Measurements from ENCODE around the gene REM2. TPM values are rescaled to one million over a fixed set of nuclear protein-coding genes. Genes with fewer than 3 reads are reported as not detected.

Gene REM2
- total and polyA plus RNA-seq, 4 donors: 0.08 to 0.14 (median 0.11) TPM; not detected in 1

- no peak overlapping the region for H3K27ac ChIP-seq (ENCODE audit: low read depth in 1 of 2, low read length in 2 of 2)
These were observed 5.0 kb downstream of the REM2 start for GRCh38 chr14:22887990-22888378.

GRCh38 chr14:22888662-22889061, 5.6 kb downstream of the REM2 start:
- H3K27ac ChIP-seq (ENCODE audit: low read depth in 1 of 2, low read length in 2 of 2): no peak overlapping the region

More at GRCh38 chr14:22887990-22888378, 5.0 kb downstream of the REM2 start:
- Histone ChIP-seq H3K27me3 (ENCODE audit: control insufficient read depth in 4 of 4, insufficient read depth in 4 of 4, low read length in 3 of 4) (no peaks in the 10 kb centered on the region), H3K9me3 (ENCODE audit: control insufficient read depth in 4 of 4, low read length in 3 of 4) (no peaks in the 10 kb centered on the region), H3K4me3 (ENCODE audit: low read depth in 1 of 3, low read length in 3 of 3) (no peak overlapping the region), H3K9ac (ENCODE audit: low read depth in 1 of 2, low read length in 2 of 2) (no peak overlapping the region), H3K4me1 (ENCODE audit: control insufficient read depth in 4 of 4, insufficient read depth in 4 of 4, low read length in 3 of 4) (peaks cover 0 to 4% (median under 1%) of the 10 kb centered on the region in 4 donors), H3K36me3 (ENCODE audit: control insufficient read depth in 4 of 4, insufficient read depth in 3 of 4, low read depth in 1 of 4, low read length in 3 of 4) (no peaks in the 10 kb centered on the region)
- DNase-seq (ENCODE audit: low spot score): no peak
- 87% methylated on average over 5 of the region's 5 CpGs for WGBS
- no peak for TF ChIP-seq MAX (IDR thresholded peaks at IDR 0.05)
- TF ChIP-seq EGR1 (IDR thresholded peaks at IDR 0.05; ENCODE audit: low read depth in 2 of 2): no peak
- TF ChIP-seq HNF4A (conservative IDR thresholded peaks at IDR 0.05): no peak
- no peak for TF ChIP-seq NR2F2 (IDR thresholded peaks at IDR 0.05)
- TF ChIP-seq SP1 (IDR thresholded peaks at IDR 0.05): no peak
- TF ChIP-seq ATF3 (IDR thresholded peaks at IDR 0.05): no peak
- TF ChIP-seq RXRA (IDR thresholded peaks at IDR 0.05): no peak
- TF ChIP-seq HNF4G (IDR thresholded peaks at IDR 0.05): no peak
- TF ChIP-seq FOXA1 (IDR thresholded peaks at IDR 0.05): no peak
- no peak for TF ChIP-seq FOXA2 (IDR thresholded peaks at IDR 0.05)

More at GRCh38 chr14:22888662-22889061, 5.6 kb downstream of the REM2 start:
- H3K4me1 ChIP-seq (ENCODE audit: control insufficient read depth in 4 of 4, insufficient read depth in 4 of 4, low read length in 3 of 4): peaks cover 0 to 4% (median under 1%) of the 10 kb centered on the region in 4 donors
- no peaks in the 10 kb centered on the region for H3K9me3 ChIP-seq (ENCODE audit: control insufficient read depth in 4 of 4, low read length in 3 of 4)
- H3K9ac ChIP-seq (ENCODE audit: low read depth in 1 of 2, low read length in 2 of 2): no peak overlapping the region
- no peak overlapping the region for H3K4me3 ChIP-seq (ENCODE audit: low read depth in 1 of 3, low read length in 3 of 3)
- WGBS: 84% methylated on average over 4 of the region's 4 CpGs
- TF ChIP-seq HNF4A (conservative IDR thresholded peaks at IDR 0.05) (no peak), JUND (IDR thresholded peaks at IDR 0.05) (no peak), REST (IDR thresholded peaks at IDR 0.05) (no peak), GABPA (IDR thresholded peaks at IDR 0.05 in 1 of 2, conservative IDR thresholded peaks at IDR 0.05 in 1 of 2) (no peak), ATF3 (IDR thresholded peaks at IDR 0.05) (no peak), RAD21 (IDR thresholded peaks at IDR 0.05) (no peak), RXRA (IDR thresholded peaks at IDR 0.05) (no peak), FOXA1 (IDR thresholded peaks at IDR 0.05) (no peak), EGR1 (IDR thresholded peaks at IDR 0.05; ENCODE audit: low read depth in 2 of 2) (no peak), HNF4G (IDR thresholded peaks at IDR 0.05) (no peak), YY1 (IDR thresholded peaks at IDR 0.05) (no peak), NR2F2 (IDR thresholded peaks at IDR 0.05) (no peak), MAX (IDR thresholded peaks at IDR 0.05) (no peak), CTCF (IDR thresholded peaks at IDR 0.05; ENCODE audit: low read depth, low read length, missing input control) (no peak), FOXA2 (IDR thresholded peaks at IDR 0.05) (no peak), SP1 (IDR thresholded peaks at IDR 0.05) (no peak), ZBTB33 (IDR thresholded peaks at IDR 0.05) (no peak)
- DNase-seq (ENCODE audit: low spot score): no peak
- no peaks in the 10 kb centered on the region for H3K27me3 ChIP-seq (ENCODE audit: control insufficient read depth in 4 of 4, insufficient read depth in 4 of 4, low read length in 3 of 4)
- no peaks in the 10 kb centered on the region for H3K36me3 ChIP-seq (ENCODE audit: control insufficient read depth in 4 of 4, insufficient read depth in 3 of 4, low read depth in 1 of 4, low read length in 3 of 4)

Data from liver (tissue), 9 donors.